ENCODE measurements around the gene KAZALD1.
A peak's percentile ranks its signal among the peaks of the same experiment; 100 is the strongest.

KAZALD1 gene

GRCh38 chr10:101064415-101065030, 2.7 kb downstream of the KAZALD1 start:
- H3K4me3 ChIP-seq (ENCODE audit: low read depth, low read length) = no peak overlapping the region
- DNase-seq (ENCODE audit: low read depth) = no peak

- no peak for DNase-seq (ENCODE audit: low read depth)
- H3K4me3 ChIP-seq (ENCODE audit: low read depth, low read length) = peak overlapping the region; percentile 53
Observed at GRCh38 chr10:101065481-101066145, 3.8 kb downstream of the KAZALD1 start.

GRCh38 chr10:101066146-101066895, 4.5 kb downstream of the KAZALD1 start:
- H3K4me3 ChIP-seq (ENCODE audit: low read depth, low read length) = peak overlapping the region; percentile 53
- no peak for DNase-seq (ENCODE audit: low read depth)

- DNase-seq (ENCODE audit: low read depth) = no peak
- H3K4me3 ChIP-seq (ENCODE audit: low read depth, low read length) = peak overlapping the region; percentile 53
Observed at GRCh38 chr10:101066896-101067355, 5.1 kb downstream of the KAZALD1 start.

GRCh38 chr10:101067356-101068083, 5.7 kb downstream of the KAZALD1 start:
- H3K4me3 ChIP-seq (ENCODE audit: low read depth, low read length) = peak overlapping the region; percentile 53
- peak; percentile 33 for DNase-seq (ENCODE audit: low read depth)

GRCh38 chr10:101069441-101069840, 7.7 kb downstream of the KAZALD1 start:
- no peak overlapping the region for H3K4me3 ChIP-seq (ENCODE audit: low read depth, low read length)
- no peak for DNase-seq (ENCODE audit: low read depth)

- no peak overlapping the region for H3K4me3 ChIP-seq (ENCODE audit: low read depth, low read length)
- no peak for DNase-seq (ENCODE audit: low read depth)
Observed at GRCh38 chr10:101070098-101070497, 8.3 kb downstream of the KAZALD1 start.

GRCh38 chr10:101071267-101071884, 9.6 kb downstream of the KAZALD1 start:
- H3K4me3 ChIP-seq (ENCODE audit: low read depth, low read length) = no peak overlapping the region
- DNase-seq (ENCODE audit: low read depth) = no peak

- DNase-seq (ENCODE audit: low read depth) = no peak
- H3K4me3 ChIP-seq (ENCODE audit: low read depth, low read length) = no peak overlapping the region
Observed at GRCh38 chr10:101071885-101072433, 10.2 kb downstream of the KAZALD1 start.

- no peak overlapping the region for H3K4me3 ChIP-seq (ENCODE audit: low read depth, low read length)
- DNase-seq (ENCODE audit: low read depth) = no peak
Observed at GRCh38 chr10:101072923-101073322, 11.1 kb downstream of the KAZALD1 start.

GRCh38 chr10:101073631-101074030, 11.8 kb downstream of the KAZALD1 start:
- DNase-seq (ENCODE audit: low read depth) = no peak
- no peak overlapping the region for H3K4me3 ChIP-seq (ENCODE audit: low read depth, low read length)

- H3K4me3 ChIP-seq (ENCODE audit: low read depth, low read length) = no peak overlapping the region
- DNase-seq (ENCODE audit: low read depth) = no peak
Observed at GRCh38 chr10:101075775-101076174, 14.0 kb downstream of the KAZALD1 start.

GRCh38 chr10:101076630-101077029, 14.8 kb downstream of the KAZALD1 start:
- DNase-seq (ENCODE audit: low read depth) = no peak
- no peak overlapping the region for H3K4me3 ChIP-seq (ENCODE audit: low read depth, low read length)

- DNase-seq (ENCODE audit: low read depth) = no peak
- H3K4me3 ChIP-seq (ENCODE audit: low read depth, low read length) = no peak overlapping the region
Observed at GRCh38 chr10:101079874-101080273, 18.1 kb downstream of the KAZALD1 start.

GRCh38 chr10:101080933-101081931, 19.4 kb downstream of the KAZALD1 start:
- no peak for DNase-seq (ENCODE audit: low read depth)
- H3K4me3 ChIP-seq (ENCODE audit: low read depth, low read length) = no peak overlapping the region

GRCh38 chr10:101085846-101086245, 24.1 kb downstream of the KAZALD1 start:
- H3K4me3 ChIP-seq (ENCODE audit: low read depth, low read length) = no peak overlapping the region
- DNase-seq (ENCODE audit: low read depth) = no peak

- DNase-seq (ENCODE audit: low read depth) = no peak
- no peak overlapping the region for H3K4me3 ChIP-seq (ENCODE audit: low read depth, low read length)
Observed at GRCh38 chr10:101087376-101087775, 25.6 kb downstream of the KAZALD1 start.

GRCh38 chr10:101087965-101088364, 26.2 kb downstream of the KAZALD1 start:
- no peak overlapping the region for H3K4me3 ChIP-seq (ENCODE audit: low read depth, low read length)
- DNase-seq (ENCODE audit: low read depth) = no peak

All from skeletal muscle cell (primary cell).